ENCODE measurements around the gene C6orf15. TPM values are rescaled to one million over a fixed set of nuclear protein-coding genes. Genes with fewer than 3 reads are reported as not detected.

The C6orf15 gene
- total RNA-seq, 1 experiment from 2014 or later, result 3.4 TPM

GRCh38 chr6:31122791-31123706 is 10.7 kb upstream of the C6orf15 start:
- Histone ChIP-seq H3K4me1 (peaks cover 37% of the 10 kb centered on the region), H3K36me3 (no peaks in the 10 kb centered on the region), H3K9me3 (replicated peaks) (no peaks in the 10 kb centered on the region), H3K4me3 (no peak overlapping the region), H3K27me3 (no peaks in the 10 kb centered on the region), H3K27ac (no peak overlapping the region; the same call in 1 of the 2 replicates)
- peak; percentile 75 to 77 for DNase-seq

DNA sequence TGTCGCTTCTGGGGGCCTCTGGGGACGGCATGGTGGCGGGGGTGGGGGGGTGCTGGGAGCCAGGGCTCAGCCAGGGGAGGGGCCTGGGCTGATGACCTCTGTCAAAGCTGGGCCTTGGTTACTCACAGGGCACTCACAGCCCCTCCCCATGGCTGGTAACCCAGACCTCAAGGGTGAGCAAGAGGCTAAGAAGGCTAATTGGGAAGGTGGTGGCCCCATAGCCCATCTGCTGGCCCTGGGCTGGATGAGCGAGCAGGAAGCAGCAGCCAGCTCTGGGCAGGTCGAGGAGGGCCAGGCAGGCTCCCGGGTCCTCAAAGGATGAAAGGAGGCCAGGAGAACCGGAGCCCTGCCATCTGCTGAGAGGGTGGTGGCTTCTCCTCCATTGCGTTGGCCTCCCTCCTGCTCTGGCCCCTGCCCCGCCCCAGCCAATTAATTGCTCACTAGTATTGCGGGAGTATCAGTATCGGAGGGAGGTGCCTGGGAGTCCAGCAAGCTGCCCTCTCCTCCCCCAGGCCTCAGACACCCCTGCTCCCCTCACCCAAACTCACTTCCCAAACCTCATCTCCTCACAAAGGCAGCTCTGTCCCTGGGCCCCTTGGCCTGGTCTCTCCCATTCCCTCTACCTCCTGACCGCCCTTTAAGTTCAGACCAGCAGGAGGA is 8.9 kb upstream of the C6orf15 start:
- Histone ChIP-seq H3K9me3 (replicated peaks) (no peaks in the 10 kb centered on the region), H3K36me3 (no peaks in the 10 kb centered on the region), H3K4me3 (no peak overlapping the region), H3K27me3 (no peaks in the 10 kb centered on the region), H3K27ac (no peak overlapping the region), H3K4me1 (peaks cover 29% of the 10 kb centered on the region)
- no peak for DNase-seq

DNA sequence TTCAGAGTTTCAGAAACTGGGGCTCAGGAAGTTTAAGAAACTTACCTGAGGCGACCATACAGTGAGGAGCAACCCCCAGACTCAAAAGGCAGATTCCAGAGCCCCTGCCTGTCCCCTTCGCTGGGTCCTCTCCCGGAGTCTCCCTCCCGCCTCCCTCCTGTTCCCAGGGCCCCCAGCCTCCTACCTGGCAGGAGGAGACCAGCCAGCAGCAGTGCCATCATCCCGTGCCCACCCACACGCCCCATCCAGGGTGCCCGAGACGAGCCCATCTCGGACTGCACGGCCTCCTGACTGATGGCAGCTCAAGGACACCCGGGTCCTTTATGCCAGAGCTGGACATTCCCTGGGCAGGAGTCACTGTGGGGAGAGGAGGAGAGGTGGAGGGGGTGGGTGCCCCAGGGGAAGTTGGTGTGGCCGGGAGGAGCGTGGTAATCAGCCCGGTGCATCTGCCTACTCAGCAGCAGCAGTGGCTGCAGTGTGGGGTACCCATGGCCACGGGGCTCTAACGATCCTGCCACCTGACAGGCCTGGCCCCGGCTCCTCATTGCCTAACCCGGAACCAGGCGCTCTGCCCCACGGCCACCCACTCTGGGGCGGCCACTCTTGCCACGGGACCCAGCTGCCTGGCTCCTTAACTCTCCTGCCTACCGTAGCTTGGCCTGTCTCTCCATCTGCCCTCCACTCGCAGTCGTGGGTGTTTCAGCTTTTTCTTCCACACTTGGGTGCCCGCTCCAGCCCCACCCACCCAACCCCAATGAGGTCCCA is 8.0 kb upstream of the C6orf15 start, which contains the start of gene CDSN:
Gene CDSN (minus strand): TSS at position 296 of the 765 bp plus-strand sequence. CDS start 27 bp downstream, at position 269.
- Histone ChIP-seq H3K4me1 (peaks cover 21% of the 10 kb centered on the region), H3K27ac (no peak within 1 kb of the TSS), H3K36me3 (no peaks in the 10 kb centered on the region), H3K4me3 (no peak within 1 kb of the TSS), H3K9me3 (replicated peaks) (no peaks in the 10 kb centered on the region), H3K27me3 (no peaks in the 10 kb centered on the region)
- no peak for DNase-seq

DNA sequence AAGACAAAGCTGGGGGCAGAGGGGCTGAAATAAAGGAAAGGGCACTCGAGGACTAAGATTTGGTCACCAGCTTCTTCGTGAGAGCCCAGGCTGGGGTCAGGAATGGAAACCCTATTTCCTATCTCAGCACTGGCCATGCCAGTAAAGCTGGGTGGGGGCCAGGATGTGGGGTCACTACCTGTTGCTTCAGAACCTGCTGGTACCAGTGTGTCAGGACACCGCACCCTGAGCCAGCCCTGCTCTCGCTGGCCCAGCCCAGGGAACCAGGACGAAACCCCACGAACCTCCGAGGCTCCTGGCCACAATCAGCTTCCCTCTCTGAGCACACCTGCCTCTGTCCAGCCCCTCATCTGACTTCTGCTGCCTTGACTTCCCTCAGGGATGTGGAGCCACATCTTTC is 5.8 kb upstream of the C6orf15 start:
- H3K36me3 ChIP-seq, result no peaks in the 10 kb centered on the region
- H3K27me3 ChIP-seq, result no peaks in the 10 kb centered on the region
- no peaks in the 10 kb centered on the region for H3K9me3 ChIP-seq (replicated peaks)
- no peak overlapping the region for H3K27ac ChIP-seq
- DNase-seq, result no peak
- no peak overlapping the region for H3K4me3 ChIP-seq
- peaks cover 33% of the 10 kb centered on the region for H3K4me1 ChIP-seq

DNA sequence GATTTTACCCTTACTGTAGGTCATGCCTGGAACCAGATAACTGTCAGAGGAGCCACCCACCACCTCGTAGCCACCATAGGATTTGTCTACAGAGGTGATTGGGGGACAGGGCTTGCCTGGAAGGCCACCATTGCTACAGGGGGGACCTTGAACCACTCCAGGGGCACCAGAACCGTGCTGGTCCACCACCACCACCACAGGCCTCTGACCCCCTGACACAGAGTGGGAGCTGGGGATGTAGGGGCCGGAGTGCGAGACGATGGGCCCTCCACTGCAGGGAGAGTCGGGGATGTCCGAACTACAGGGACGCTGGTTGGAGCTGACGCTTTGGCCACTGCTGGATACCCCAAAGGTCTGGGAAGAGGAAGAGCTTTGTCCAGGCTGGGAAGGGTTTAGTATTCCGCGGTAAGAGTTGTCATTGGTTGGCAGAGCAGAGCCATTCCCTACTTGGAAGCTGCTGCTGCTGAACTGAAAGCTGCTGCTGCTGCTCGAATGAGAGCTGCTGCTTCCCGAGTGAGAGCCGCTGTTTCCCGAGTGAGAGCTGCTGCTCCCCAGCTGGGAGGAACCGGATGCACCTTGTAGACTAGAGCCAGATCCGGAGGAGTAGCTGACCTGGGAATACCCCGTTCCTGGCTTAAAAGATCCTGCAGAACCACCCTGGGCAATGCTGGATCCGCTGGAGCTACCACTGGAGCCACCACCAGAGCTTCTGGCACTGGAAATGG is 4.4 kb upstream of the C6orf15 start:
- Histone ChIP-seq H3K27ac (no peak overlapping the region), H3K9me3 (replicated peaks) (no peaks in the 10 kb centered on the region), H3K36me3 (no peaks in the 10 kb centered on the region), H3K27me3 (no peaks in the 10 kb centered on the region), H3K4me3 (no peak overlapping the region), H3K4me1 (peaks cover 35% of the 10 kb centered on the region)
- no peak for DNase-seq

DNA sequence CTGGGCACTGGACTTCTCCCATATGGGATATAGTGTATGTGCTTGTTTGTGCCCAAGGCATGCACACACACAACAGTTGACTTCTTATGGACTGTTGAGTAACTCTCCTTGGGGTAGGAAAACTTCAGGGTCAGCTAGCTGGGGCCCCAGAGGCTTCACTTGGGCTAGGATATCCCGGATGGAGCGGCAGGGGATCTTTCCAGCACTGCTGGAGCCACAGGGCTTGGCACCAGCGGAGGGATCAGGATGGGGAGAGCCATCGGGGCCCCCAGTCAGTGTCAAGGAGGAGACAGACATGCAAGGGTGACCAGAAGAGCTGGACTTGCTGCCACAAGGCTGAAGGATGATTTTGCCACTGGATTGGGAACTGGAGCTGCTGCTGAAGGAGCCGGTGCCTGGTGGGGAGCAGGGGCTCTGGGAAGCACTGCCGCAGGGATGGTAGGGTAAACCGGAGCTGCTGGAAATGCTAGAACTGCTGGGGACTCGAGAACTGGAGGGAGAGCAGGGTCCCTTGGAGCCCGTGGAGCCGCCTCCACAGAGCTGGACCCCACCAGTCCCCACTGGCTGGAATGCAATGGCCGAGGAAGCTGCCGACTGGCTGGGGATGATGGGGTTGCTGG is 3.7 kb upstream of the C6orf15 start:
- H3K4me3 ChIP-seq, result no peak overlapping the region
- H3K36me3 ChIP-seq, result no peaks in the 10 kb centered on the region
- H3K27me3 ChIP-seq, result no peaks in the 10 kb centered on the region
- no peak for DNase-seq
- peaks cover 43% of the 10 kb centered on the region for H3K4me1 ChIP-seq
- no peak overlapping the region for H3K27ac ChIP-seq
- H3K9me3 ChIP-seq (replicated peaks), result no peaks in the 10 kb centered on the region

- Histone ChIP-seq H3K4me3 (peak overlapping the region; percentile 20; the same call in 1 of the 2 replicates), H3K27me3 (no peaks in the 10 kb centered on the region), H3K36me3 (no peaks in the 10 kb centered on the region), H3K27ac (peak overlapping the region; percentile 55), H3K9me3 (replicated peaks) (no peaks in the 10 kb centered on the region), H3K4me1 (peaks cover 49% of the 10 kb centered on the region)
- DNase-seq, result peak in 1 of 2 experiments; percentile 55
Measured at GRCh38 chr6:31114970-31115849, 2.8 kb upstream of the C6orf15 start.

DNA sequence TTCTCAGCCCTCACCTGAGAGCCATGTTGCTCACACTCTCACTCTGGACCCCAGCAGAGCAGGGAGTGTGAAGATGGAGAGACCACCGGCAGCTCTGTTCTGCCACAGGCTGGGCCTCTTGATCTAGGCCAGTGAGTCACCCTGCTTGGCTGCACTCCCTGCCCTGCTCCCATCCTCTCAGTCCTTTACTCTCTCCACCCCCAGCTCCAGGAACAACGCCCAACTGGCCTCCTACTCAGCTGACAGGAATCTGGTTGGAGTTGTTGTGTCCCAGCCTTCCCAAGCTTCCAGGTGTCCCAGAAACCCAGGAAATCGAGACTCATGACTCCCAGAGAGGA is 2.1 kb upstream of the C6orf15 start, which contains the start of gene PSORS1C1:
Gene PSORS1C1 (plus strand): TSS at position 260 of the 338 bp plus-strand sequence. CDS start 14,833 bp downstream, outside the sequence.
- H3K27me3 ChIP-seq, result no peaks in the 10 kb centered on the region
- H3K4me1 ChIP-seq, result peaks cover 49% of the 10 kb centered on the region
- H3K36me3 ChIP-seq, result no peaks in the 10 kb centered on the region
- H3K27ac ChIP-seq, result peak within 1 kb of the TSS; percentile 55
- DNase-seq, result peak; percentile 70 to 75
- H3K4me3 ChIP-seq, result peak within 1 kb of the TSS; percentile 20; the same call in 1 of the 2 replicates
- no peaks in the 10 kb centered on the region for H3K9me3 ChIP-seq (replicated peaks)

GRCh38 chr6:31113861-31114540 is 1.6 kb upstream of the C6orf15 start:
- peak overlapping the region; percentile 55 for H3K27ac ChIP-seq
- H3K27me3 ChIP-seq, result no peaks in the 10 kb centered on the region
- no peaks in the 10 kb centered on the region for H3K9me3 ChIP-seq (replicated peaks)
- H3K36me3 ChIP-seq, result no peaks in the 10 kb centered on the region
- peaks cover 49% of the 10 kb centered on the region for H3K4me1 ChIP-seq
- DNase-seq, result peak; percentile 31 to 51
- H3K4me3 ChIP-seq, result no peak overlapping the region

DNA sequence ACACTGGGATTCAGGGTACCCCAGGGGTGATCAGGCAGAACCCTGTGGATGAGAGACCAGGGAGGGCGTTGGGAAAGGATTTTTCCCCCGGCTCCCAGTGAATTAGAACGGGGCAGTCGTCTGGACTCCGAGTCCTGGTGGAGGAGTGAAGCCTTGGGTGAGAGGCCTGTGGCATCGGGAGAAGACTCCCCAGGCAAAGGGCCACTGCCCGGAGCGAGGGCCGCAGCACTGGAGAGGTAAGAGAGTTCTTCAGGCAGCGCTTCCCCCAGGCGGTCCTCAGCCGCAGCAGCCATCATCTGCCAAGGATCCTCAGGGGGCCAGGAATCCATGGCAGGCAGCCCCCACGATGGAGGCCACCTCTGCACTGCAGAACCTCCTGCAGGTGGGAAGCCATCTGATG is 663 bp downstream of the C6orf15 start:
- H3K36me3 ChIP-seq, result no peaks in the 10 kb centered on the region
- no peaks in the 10 kb centered on the region for H3K27me3 ChIP-seq
- no peak overlapping the region for H3K4me3 ChIP-seq
- DNase-seq, result no peak
- H3K27ac ChIP-seq, result peak overlapping the region; percentile 53
- H3K9me3 ChIP-seq (replicated peaks), result no peaks in the 10 kb centered on the region
- peaks cover 49% of the 10 kb centered on the region for H3K4me1 ChIP-seq

DNA sequence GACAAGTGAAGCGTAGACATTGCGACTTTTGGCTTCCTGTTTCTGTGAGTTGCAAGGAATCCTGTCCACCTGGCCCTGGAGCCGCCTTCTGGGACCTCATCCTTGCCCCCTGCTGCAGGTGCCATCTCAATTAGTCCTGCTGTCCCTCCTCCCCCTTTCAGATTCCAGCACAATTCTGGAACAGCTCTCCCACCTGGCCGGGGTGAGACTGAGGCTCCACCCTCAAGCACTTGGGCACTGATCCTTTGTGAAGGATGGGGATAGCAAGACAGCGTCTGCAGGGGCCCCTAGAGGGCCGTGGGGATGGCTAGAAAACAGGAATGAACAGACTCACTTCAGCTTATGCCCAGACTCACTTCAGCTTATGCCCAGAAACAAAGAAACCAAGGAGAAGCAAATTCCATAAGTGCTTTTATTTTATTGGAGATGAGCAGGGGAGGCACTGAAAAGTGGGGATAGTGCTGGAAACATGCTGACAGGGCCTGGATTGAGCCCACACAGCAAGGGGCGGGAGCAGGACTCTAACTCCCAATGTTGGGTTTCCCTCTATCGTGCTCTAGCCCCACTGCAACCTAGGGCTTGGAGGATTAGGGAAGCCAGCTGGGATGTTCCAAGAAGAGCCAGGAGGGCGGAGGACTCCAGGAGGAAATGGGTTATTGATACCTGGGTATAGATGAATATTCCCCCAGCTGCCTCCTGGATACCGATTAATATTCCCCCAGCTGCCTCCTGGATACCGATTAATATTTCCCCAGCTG is 1.4 kb downstream of the C6orf15 start:
- Histone ChIP-seq H3K4me3 (no peak overlapping the region), H3K27ac (no peak overlapping the region), H3K27me3 (no peaks in the 10 kb centered on the region), H3K9me3 (replicated peaks) (no peaks in the 10 kb centered on the region), H3K4me1 (peaks cover 51% of the 10 kb centered on the region), H3K36me3 (no peaks in the 10 kb centered on the region)
- no peak for DNase-seq

DNA sequence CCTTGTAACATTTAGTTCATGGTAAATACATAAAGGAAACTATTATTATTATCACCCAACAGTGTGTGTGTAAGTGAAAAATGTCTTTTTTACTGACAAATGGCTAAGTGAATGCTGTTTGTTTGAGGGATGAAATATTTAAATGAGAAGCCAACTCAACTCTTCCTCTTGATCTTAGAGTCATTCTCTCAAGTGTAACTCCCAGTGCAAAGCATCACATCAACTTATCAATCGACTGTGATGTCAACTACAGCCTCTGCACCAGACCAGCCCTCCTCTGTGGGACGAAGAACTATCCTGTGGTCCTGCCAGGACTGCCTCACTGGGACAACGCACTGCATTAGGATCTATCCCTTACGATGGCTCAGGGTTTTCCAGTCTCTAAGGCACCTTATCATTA is 5.3 kb downstream of the C6orf15 start:
- H3K9me3 ChIP-seq (replicated peaks), result no peaks in the 10 kb centered on the region
- H3K4me3 ChIP-seq, result no peak overlapping the region
- DNase-seq, result no peak
- H3K27me3 ChIP-seq, result no peaks in the 10 kb centered on the region
- H3K36me3 ChIP-seq, result no peaks in the 10 kb centered on the region
- H3K4me1 ChIP-seq, result peaks cover 19% of the 10 kb centered on the region
- no peak overlapping the region for H3K27ac ChIP-seq
